GM12878 (cell line): ENCODE measurements around the gene SLC6A1. TPM values are rescaled to one million over a fixed set of nuclear protein-coding genes. Genes with fewer than 3 reads are reported as not detected.
A peak's percentile ranks its signal among the peaks of the same experiment; 100 is the strongest.

Experiments
- ATAC-seq: fragments of 200-7000 bp; cut with Tn5 transposase; 3 replicates; pipeline ENCODE4 v1.9.1; 2020; ENCODE audit warnings: mild to moderate bottlenecking, moderate library complexity
- BruUV-seq: library from RNA; stranded (reverse); fragments of 400-500 nt; replicated peaks from 2 replicates; lab custom pipeline; 2021; lab: Mats Ljungman, UMichigan
- CTCF ChIA-PET: fragments of 300-600 bp; sonication (Branson Sonifier 250); formaldehyde crosslinking; extraction: SDS; loops from one replicate; lab custom pipeline; 2021; ENCODE audit warnings: inconsistent platforms; lab: Yijun Ruan, JAX
- POLR2A ChIA-PET: fragments of 350-600 bp; formaldehyde crosslinking; extraction: SDS; loops from one replicate; lab custom pipeline; 2021; ENCODE audit warnings: inconsistent platforms; lab: Charles Lee
- RAD21 ChIA-PET: fragments of 300-600 bp; sonication (Branson Sonifier 250); formaldehyde crosslinking; loops from one replicate; lab custom pipeline; 2023; ENCODE audit warnings: antibody characterized with exemption; ENCODE audit not compliant: unreplicated experiment; lab: Charles Lee
- SMC1A ChIA-PET: fragments of 300-600 bp; sonication (Branson Sonifier 250); formaldehyde crosslinking; loops from one replicate; lab custom pipeline; 2023; ENCODE audit not compliant: unreplicated experiment, uncharacterized antibody; lab: Charles Lee
- DNase-seq: peaks from one replicate; pipeline ENCODE4 v3.0.0-alpha.2; 2011; ENCODE audit warnings: low read depth, low spot score
- FAIRE-seq: peaks from 3 replicates; lab custom pipeline; 2011; peaks lifted over from hg19 to GRCh38; lab: Jason Lieb, UNC
- H2AFZ ChIP-seq: 2 replicates; pipeline ENCODE4 v1.6.0; 2011; ENCODE audit warnings: low read depth, low read length, control low read depth; ENCODE audit not compliant: control insufficient read depth
- H3K27ac ChIP-seq: 2 replicates; pipeline ENCODE4 v1.5.1; 2011; ENCODE audit warnings: control low read depth; ENCODE audit not compliant: control insufficient read depth, insufficient read depth
- H3K27me3 ChIP-seq, 2 experiments: replicated peaks in 1 of 2; 2 replicates each; pipeline versions ENCODE4 v1.6.0 to v1.6.1; 2011; ENCODE audit warnings: low read length in 1 of 2; ENCODE audit not compliant: control insufficient read depth in 2 of 2, insufficient read depth in 2 of 2
- H3K36me3 ChIP-seq, 2 experiments: 2 replicates each; pipeline ENCODE4 v1.5.1; 2011; ENCODE audit warnings: low read length in 1 of 2; ENCODE audit not compliant: control insufficient read depth in 2 of 2, insufficient read depth in 2 of 2
- H3K4me1 ChIP-seq: 2 replicates; pipeline ENCODE4 v1.6.1; 2011; ENCODE audit warnings: mild to moderate bottlenecking, low read length, moderate library complexity, mixed read lengths; ENCODE audit not compliant: control insufficient read depth, insufficient read depth
- H3K4me2 ChIP-seq: 2 replicates; pipeline ENCODE4 v1.6.0; 2011; ENCODE audit warnings: control low read depth; ENCODE audit not compliant: control insufficient read depth, insufficient read depth
- H3K4me3 ChIP-seq: fragments of 200-600 bp; sonication (generic); 2 replicates; pipeline ENCODE4 v1.5.1; 2016
- H3K79me2 ChIP-seq: 2 replicates; pipeline ENCODE4 v1.6.0; 2011; ENCODE audit warnings: low read length; ENCODE audit not compliant: control insufficient read depth, insufficient read depth
- H3K9ac ChIP-seq: 2 replicates; pipeline ENCODE4 v1.8.0; 2011; ENCODE audit warnings: low read length, control low read depth, mixed read lengths; ENCODE audit not compliant: control insufficient read depth, insufficient read depth
- H3K9me3 ChIP-seq: replicated peaks from 3 replicates; pipeline ENCODE4 v1.5.1; 2011; ENCODE audit warnings: mild to moderate bottlenecking, low read length; ENCODE audit not compliant: control insufficient read depth, insufficient read depth
- H4K20me1 ChIP-seq: 2 replicates; pipeline ENCODE4 v1.6.0; 2011; ENCODE audit not compliant: control insufficient read depth, insufficient read depth
- CHD4 ChIP-seq: fragments of 200-600 bp; sonication (generic); IDR thresholded peaks from 2 replicates; pipeline ENCODE4 v1.6.1; 2016; ENCODE audit warnings: mild to moderate bottlenecking
- DPF2 ChIP-seq: fragments of 450-650 bp; IDR thresholded peaks from 2 replicates; pipeline ENCODE4 v1.6.1; 2017; ENCODE audit warnings: mild to moderate bottlenecking
- HDGF ChIP-seq: fragments of 450-650 bp; IDR thresholded peaks from 2 replicates; pipeline ENCODE4 v1.6.1; 2016; ENCODE audit warnings: antibody characterized with exemption
- IKZF2 ChIP-seq, 2 experiments: fragments of 450-650 bp; IDR thresholded peaks; 2 replicates each; pipeline ENCODE4 v1.6.1; 2017; ENCODE audit warnings: mild to moderate bottlenecking in 2 of 2, moderate library complexity in 2 of 2
- NFYB ChIP-seq: IDR thresholded peaks from 2 replicates; pipeline ENCODE4 v1.6.1; 2011; ENCODE audit warnings: low read depth, mild to moderate bottlenecking, low read length, improper control_type of control experiment, moderate library complexity; ENCODE audit not compliant: insufficient read depth
- NR2F1 ChIP-seq: fragments of 450-650 bp; conservative IDR thresholded peaks from 2 replicates; pipeline ENCODE4 v1.6.1; 2017; ENCODE audit warnings: mild to moderate bottlenecking
- RUNX3 ChIP-seq: IDR thresholded peaks from 2 replicates; pipeline ENCODE4 v1.6.1; 2012; ENCODE audit warnings: low read length, inconsistent platforms
- SUZ12 ChIP-seq: fragments of 200-600 bp; sonication (generic); IDR thresholded peaks from one replicate; pipeline ENCODE4 v1.6.1; 2018; ENCODE audit warnings: antibody characterized with exemption, mild to moderate bottlenecking; ENCODE audit not compliant: unreplicated experiment
- TARDBP ChIP-seq: IDR thresholded peaks from 2 replicates; pipeline ENCODE4 v1.6.1; 2016; ENCODE audit warnings: borderline replicate concordance
- TCF3 ChIP-seq: IDR thresholded peaks from 2 replicates; pipeline ENCODE4 v1.6.1; 2012; ENCODE audit warnings: low read depth, mild to moderate bottlenecking, low read length, borderline replicate concordance; ENCODE audit not compliant: insufficient read depth
- ZSCAN29 ChIP-seq: fragments of 450-650 bp; IDR thresholded peaks from 2 replicates; pipeline ENCODE4 v1.6.1; 2017; ENCODE audit warnings: mild to moderate bottlenecking, moderate library complexity
- WGBS: methylation state at CpG from one replicate; pipeline ENCODE4 v1.1.6; 2016; ENCODE audit warnings: low lambda C conversion rate; ENCODE audit not compliant: insufficient replicate concordance, insufficient coverage; ENCODE audit errors: missing lambda C conversion rate; 5-methylcytosine and 5-hydroxymethylcytosine counted together
- in situ Hi-C: fragments of 300-500 bp; cut with MboI; formaldehyde crosslinking; loops from 9 replicates; pipeline ENCODE4 v1.14.3; 2018; ENCODE audit warnings: mixed read lengths
- intact Hi-C: fragments of 100-400 bp; cut with micrococcal nuclease; formaldehyde crosslinking; loops from one replicate; pipeline ENCODE4 v1.14.2; 2022; ENCODE audit not compliant: unreplicated experiment
- polyA plus RNA-seq, 11 experiments: library from polyadenylated mRNA; depleted of rRNA in 4 of 11; unstranded in 6 of 11; stranded (reverse) in 5 of 11; fragments of >200 nt; fragmentation: Nextera tagmentation in 4 of 11; fragmentation: Illumina TruSeq in 1 of 11; extraction: Ambion mirVana in 4 of 11; extraction: Trizol in 1 of 11; gene quantifications; 1 replicate in 1 of 11; 2 replicates in 10 of 11; pipeline versions ENCODE4 v1.2.1 to v1.2.3, GENCODE V29; 2011 to 2016; ENCODE audit warnings: inconsistent platforms in 2 of 11, missing spikeins in 2 of 11, low read depth in 1 of 11
- total RNA-seq, 4 experiments: library from RNA; depleted of rRNA in 3 of 4; stranded (reverse); fragments of >200 nt in 3 of 4; fragmentation: Illumina TruSeq in 1 of 4; extraction: Trizol in 1 of 4; gene quantifications; 2 replicates each; pipeline versions ENCODE4 v1.2.1 to v1.2.3, GENCODE V29; 2013 to 2021
- TF ChIP-seq, protein P1 (sequence below): IDR thresholded peaks from 2 replicates; pipeline ENCODE4 v1.6.1; 2011; ENCODE audit warnings: borderline replicate concordance, low read depth, mild to moderate bottlenecking, moderate library complexity, mixed read lengths, low read length; ENCODE audit not compliant: insufficient read depth; ENCODE audit errors: extremely low read length
- TF ChIP-seq, protein P2 (sequence below): fragments of 450-650 bp; IDR thresholded peaks from 2 replicates; pipeline ENCODE4 v1.6.1; 2017; ENCODE audit warnings: mild to moderate bottlenecking, low read depth, inconsistent platforms; ENCODE audit not compliant: poor library complexity, severe bottlenecking
- TF ChIP-seq, protein P3 (sequence below): fragments of 450-650 bp; IDR thresholded peaks from 2 replicates; pipeline ENCODE4 v1.6.1; 2017; ENCODE audit warnings: borderline replicate concordance

The SLC6A1 gene
- total and polyA plus RNA-seq, 10 of the 15 experiments (the other 5 are each of a cell fraction or from before 2014, with no cell fraction given), result not detected

DNA sequence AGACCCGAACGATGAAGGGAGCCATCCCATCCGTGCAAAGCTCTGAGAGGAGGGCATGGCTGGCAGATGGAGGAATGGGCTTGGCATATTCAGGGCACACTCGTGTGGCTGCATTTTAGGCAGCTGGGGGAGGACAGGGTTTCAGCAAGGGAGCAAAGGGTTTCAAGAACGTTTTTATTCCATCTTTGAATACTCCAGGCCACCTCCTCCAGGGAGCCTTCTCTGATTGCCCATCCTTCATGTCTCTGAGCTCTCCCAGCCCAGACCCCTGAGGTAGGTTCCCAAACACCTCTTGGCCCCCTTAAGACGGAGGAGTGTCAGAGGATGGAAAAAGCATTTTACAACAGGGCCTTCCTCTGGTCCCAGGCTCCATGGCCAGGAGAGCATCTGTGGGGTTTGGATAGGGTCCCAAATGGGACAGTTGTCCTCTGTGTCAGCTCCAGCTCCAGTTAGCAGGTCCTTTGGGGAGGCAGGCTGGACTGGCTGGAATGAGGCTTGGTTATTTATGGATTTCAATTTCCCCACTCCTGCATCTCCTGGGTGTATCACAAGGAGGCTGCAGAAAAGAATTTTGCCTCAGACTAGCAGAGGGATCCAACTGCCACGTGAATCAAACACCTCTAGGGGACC is 17.7 kb upstream of the SLC6A1 start:
- no peak for ATAC-seq
- CTCF ChIA-PET, result interaction anchor here (0.6 kb wide), 1 partner anchor 33 kb away, joined by 3 read pairs; no protein-coding TSS in a partner anchor

DNA sequence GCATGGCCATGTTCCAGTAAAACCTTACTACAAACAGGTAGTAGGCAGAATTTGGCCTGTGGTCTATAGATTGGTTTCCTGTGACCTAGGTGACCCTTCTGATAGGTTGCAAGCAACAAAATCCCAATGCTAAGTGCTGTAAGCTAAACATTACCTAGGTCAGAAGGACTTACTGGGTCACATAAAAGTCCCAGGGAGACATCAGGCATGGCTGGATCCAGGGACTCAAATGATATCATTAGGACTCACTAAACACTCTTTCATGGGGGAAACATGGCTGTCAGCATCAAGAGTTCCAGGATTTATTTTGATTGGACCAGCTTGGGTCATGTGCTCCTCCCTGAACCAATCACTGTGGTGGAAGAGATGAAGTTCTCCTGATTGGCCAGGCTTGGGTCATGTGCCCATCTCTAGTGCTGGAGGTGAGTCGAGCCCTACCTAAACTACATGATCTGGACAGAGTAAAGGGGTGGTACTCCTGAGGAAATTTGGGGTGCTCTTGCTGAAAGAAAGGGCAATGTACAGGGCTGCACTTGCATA is 16.8 kb upstream of the SLC6A1 start:
- Histone ChIP-seq H3K4me1 (no peaks in the 10 kb centered on the region), H4K20me1 (no peaks in the 10 kb centered on the region), H3K27ac (no peak overlapping the region), H3K36me3 (no peaks in the 10 kb centered on the region), H3K27me3 (no peaks in the 10 kb centered on the region), H3K9me3 (no peaks in the 10 kb centered on the region; the same call in 2 of the 3 replicates), H3K4me2 (no peak overlapping the region), H3K4me3 (no peak overlapping the region), H3K9ac (no peak overlapping the region), H2AFZ (no peak overlapping the region), H3K79me2 (no peaks in the 10 kb centered on the region)
- CTCF ChIA-PET, result no interaction called here
- SMC1A ChIA-PET, result no interaction called here
- intact Hi-C loops, result no loop called here
- RAD21 ChIA-PET, result no interaction called here
- WGBS, result 0% methylated on average over 1 of the region's 1 CpG
- FAIRE-seq, result no peak
- in situ Hi-C loops, result no loop called here
- no TSS peak for BruUV-seq
- no peak for ATAC-seq
- POLR2A ChIA-PET, result no interaction called here
- DNase-seq, result no peak
- no peak for TF ChIP-seq NR2F1
- TF ChIP-seq NFYB, result peak; percentile 60
- no peak for TF ChIP-seq TCF3
- TF ChIP-seq HDGF, result no peak
- TF ChIP-seq, protein P1, sequence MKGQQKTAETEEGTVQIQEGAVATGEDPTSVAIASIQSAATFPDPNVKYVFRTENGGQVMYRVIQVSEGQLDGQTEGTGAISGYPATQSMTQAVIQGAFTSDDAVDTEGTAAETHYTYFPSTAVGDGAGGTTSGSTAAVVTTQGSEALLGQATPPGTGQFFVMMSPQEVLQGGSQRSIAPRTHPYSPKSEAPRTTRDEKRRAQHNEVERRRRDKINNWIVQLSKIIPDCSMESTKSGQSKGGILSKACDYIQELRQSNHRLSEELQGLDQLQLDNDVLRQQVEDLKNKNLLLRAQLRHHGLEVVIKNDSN, result peak; percentile 42
- TF ChIP-seq, protein P2, sequence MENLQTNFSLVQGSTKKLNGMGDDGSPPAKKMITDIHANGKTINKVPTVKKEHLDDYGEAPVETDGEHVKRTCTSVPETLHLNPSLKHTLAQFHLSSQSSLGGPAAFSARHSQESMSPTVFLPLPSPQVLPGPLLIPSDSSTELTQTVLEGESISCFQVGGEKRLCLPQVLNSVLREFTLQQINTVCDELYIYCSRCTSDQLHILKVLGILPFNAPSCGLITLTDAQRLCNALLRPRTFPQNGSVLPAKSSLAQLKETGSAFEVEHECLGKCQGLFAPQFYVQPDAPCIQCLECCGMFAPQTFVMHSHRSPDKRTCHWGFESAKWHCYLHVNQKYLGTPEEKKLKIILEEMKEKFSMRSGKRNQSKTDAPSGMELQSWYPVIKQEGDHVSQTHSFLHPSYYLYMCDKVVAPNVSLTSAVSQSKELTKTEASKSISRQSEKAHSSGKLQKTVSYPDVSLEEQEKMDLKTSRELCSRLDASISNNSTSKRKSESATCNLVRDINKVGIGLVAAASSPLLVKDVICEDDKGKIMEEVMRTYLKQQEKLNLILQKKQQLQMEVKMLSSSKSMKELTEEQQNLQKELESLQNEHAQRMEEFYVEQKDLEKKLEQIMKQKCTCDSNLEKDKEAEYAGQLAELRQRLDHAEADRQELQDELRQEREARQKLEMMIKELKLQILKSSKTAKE, result no peak
- no peak for TF ChIP-seq IKZF2 (IDR thresholded peaks at IDR 0.05)
- TF ChIP-seq CHD4, result no peak
- no peak for TF ChIP-seq SUZ12

More for the DNA sequence above, 17.7 kb upstream of the SLC6A1 start:
- Histone ChIP-seq H3K27me3 (no peaks in the 10 kb centered on the region), H3K4me3 (no peak overlapping the region), H4K20me1 (no peaks in the 10 kb centered on the region), H3K79me2 (no peaks in the 10 kb centered on the region), H3K36me3 (no peaks in the 10 kb centered on the region), H3K9me3 (no peaks in the 10 kb centered on the region; the same call in 2 of the 3 replicates)
- ChIA-PET RAD21 (no interaction called here), SMC1A (no interaction called here)
- TF ChIP-seq RUNX3 (no peak), DPF2 (no peak), ZSCAN29 (no peak), TARDBP (no peak)
- TF ChIP-seq, protein P3, sequence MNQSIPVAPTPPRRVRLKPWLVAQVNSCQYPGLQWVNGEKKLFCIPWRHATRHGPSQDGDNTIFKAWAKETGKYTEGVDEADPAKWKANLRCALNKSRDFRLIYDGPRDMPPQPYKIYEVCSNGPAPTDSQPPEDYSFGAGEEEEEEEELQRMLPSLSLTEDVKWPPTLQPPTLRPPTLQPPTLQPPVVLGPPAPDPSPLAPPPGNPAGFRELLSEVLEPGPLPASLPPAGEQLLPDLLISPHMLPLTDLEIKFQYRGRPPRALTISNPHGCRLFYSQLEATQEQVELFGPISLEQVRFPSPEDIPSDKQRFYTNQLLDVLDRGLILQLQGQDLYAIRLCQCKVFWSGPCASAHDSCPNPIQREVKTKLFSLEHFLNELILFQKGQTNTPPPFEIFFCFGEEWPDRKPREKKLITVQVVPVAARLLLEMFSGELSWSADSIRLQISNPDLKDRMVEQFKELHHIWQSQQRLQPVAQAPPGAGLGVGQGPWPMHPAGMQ, result no peak
- TF ChIP-seq, all 136 proteins: peak for 0
- FAIRE-seq, result no peak
- Histone ChIP-seq H3K4me2 (no peak overlapping the region), H3K4me1 (no peaks in the 10 kb centered on the region), H3K9ac (no peak overlapping the region), H3K27ac (no peak overlapping the region), H2AFZ (no peak overlapping the region)
- POLR2A ChIA-PET, result no interaction called here
- 32% methylated on average over 7 of the region's 7 CpGs for WGBS
- DNase-seq, result no peak
- intact Hi-C loops, result no loop called here
- BruUV-seq, result no TSS peak
- in situ Hi-C loops, result no loop called here
